GM23338 (cell line): Measurements from ENCODE around the gene AS3MT. TPM values are rescaled to one million over a fixed set of nuclear protein-coding genes. Genes with fewer than 3 reads are reported as not detected.

ENCODE experiments used
- polyA plus RNA-seq: library from polyadenylated mRNA; unstranded; fragments of >200 nt; fragmentation: Nextera tagmentation; extraction: Ambion mirVana; gene quantifications from 2 replicates; pipeline ENCODE4 v1.2.1, GENCODE V29; 2016
- small RNA-seq: library from RNA; depleted of rRNA; stranded (forward); fragments of <200 nt; gene quantifications from one replicate; pipeline ENCODE3, GENCODE V24; 2014; ENCODE audit warnings: low replicate concordance
- total RNA-seq: library from RNA; depleted of rRNA; stranded (reverse); fragments of >200 nt; shearing (Covaris generic); gene quantifications from 2 replicates; pipeline ENCODE4 v1.2.3, GENCODE V29; 2014; rRNA removed

AS3MT gene
- total and polyA plus RNA-seq, 2 experiments from 2014 or later: 6.3 to 8.8 TPM

Small RNA genes within 50 kb of the gene (small RNA-seq; reads per million reads assigned to genes)
- gene AS3MT: not detected
- not detected for gene RF00026

Other genes with a start within 250 kb of the AS3MT start
- 33.4 and 36.7 TPM in 2 replicates for gene TRIM8, start 225.0 kb upstream of the AS3MT start, total RNA-seq
- 15.1 and 20.2 TPM in 2 replicates for gene TRIM8, start 225.0 kb upstream of the AS3MT start, polyA plus RNA-seq
- 8.5 and 9.4 TPM in 2 replicates for gene ARL3, start 155.1 kb upstream of the AS3MT start, total RNA-seq
- 22.6 and 23.0 TPM in 2 replicates for gene ARL3, start 155.1 kb upstream of the AS3MT start, polyA plus RNA-seq
- 5.7 and 9.1 TPM in 2 replicates for gene SFXN2, start 154.8 kb upstream of the AS3MT start, total RNA-seq
- gene SFXN2, start 154.8 kb upstream of the AS3MT start, polyA plus RNA-seq: 6.2 and 7.2 TPM in 2 replicates
- 48.5 and 55.7 TPM in 2 replicates for gene WBP1L, start 125.5 kb upstream of the AS3MT start, total RNA-seq
- gene WBP1L, start 125.5 kb upstream of the AS3MT start, polyA plus RNA-seq: 5.1 and 7.0 TPM in 2 replicates
- not detected in 2 replicates for gene CYP17A1, start 32.1 kb upstream of the AS3MT start, total RNA-seq
- gene CYP17A1, start 32.1 kb upstream of the AS3MT start, polyA plus RNA-seq: not detected in 2 replicates
- gene BORCS7, start 15.2 kb upstream of the AS3MT start, total RNA-seq: 5.6 and 6.0 TPM in 2 replicates
- gene BORCS7, start 15.2 kb upstream of the AS3MT start, polyA plus RNA-seq: 7.8 and 9.0 TPM in 2 replicates
- 23.8 and 31.3 TPM in 2 replicates for gene CNNM2, start 48.8 kb downstream of the AS3MT start, total RNA-seq
- 4.5 and 5.2 TPM in 2 replicates for gene CNNM2, start 48.8 kb downstream of the AS3MT start, polyA plus RNA-seq